Keratinocyte (primary cell): ENCODE measurements around the gene LAMP1. TPM values are rescaled to one million over a fixed set of nuclear protein-coding genes. Genes with fewer than 3 reads are reported as not detected.

ENCODE experiments used
- DNase-seq: peaks from one replicate; pipeline ENCODE4 v3.0.0-alpha.2; 2011; ENCODE audit warnings: low read depth, missing footprints, low spot score
- FAIRE-seq: peaks from 2 replicates; lab custom pipeline; 2011; peaks lifted over from hg19 to GRCh38; lab: Jason Lieb, UNC
- H2AFZ ChIP-seq: 2 replicates; pipeline ENCODE4 v1.6.0; 2012; ENCODE audit warnings: low read length, control low read depth, inconsistent platforms; ENCODE audit not compliant: control insufficient read depth
- H3K27ac ChIP-seq: 2 replicates; pipeline ENCODE4 v1.5.1; 2011; ENCODE audit warnings: low read length; ENCODE audit not compliant: control insufficient read depth, insufficient read depth
- H3K27me3 ChIP-seq: 3 replicates; pipeline ENCODE4 v1.6.0; 2011; ENCODE audit warnings: low read length; ENCODE audit not compliant: control insufficient read depth, insufficient read depth; ENCODE audit errors: extremely low read depth
- H3K36me3 ChIP-seq, 2 experiments: 2 replicates in 1 of 2; 3 replicates in 1 of 2; pipeline ENCODE4 v1.5.1; 2011; ENCODE audit warnings: low read length in 2 of 2, mild to moderate bottlenecking in 1 of 2; ENCODE audit not compliant: control insufficient read depth in 2 of 2, insufficient read depth in 2 of 2; ENCODE audit errors: extremely low read depth in 1 of 2
- H3K4me1 ChIP-seq: 3 replicates; pipeline ENCODE4 v1.5.1; 2011; ENCODE audit warnings: low read length; ENCODE audit not compliant: control insufficient read depth, insufficient read depth; ENCODE audit errors: extremely low read depth
- H3K4me2 ChIP-seq: 3 replicates; pipeline ENCODE4 v1.6.0; 2011; ENCODE audit warnings: low read depth, low read length; ENCODE audit not compliant: control insufficient read depth, insufficient read depth; ENCODE audit errors: extremely low read depth
- H3K4me3 ChIP-seq, 3 experiments: fragments of 200-600 bp in 1 of 3; sonication (generic) in 1 of 3; 2 replicates in 2 of 3; 3 replicates in 1 of 3; pipeline ENCODE4 v1.5.1; 2011 to 2016; ENCODE audit warnings: low read length in 3 of 3, mild to moderate bottlenecking in 3 of 3, control low read depth in 2 of 3, inconsistent platforms in 1 of 3, low read depth in 1 of 3, mixed read lengths in 1 of 3, mixed run types in 1 of 3, moderate library complexity in 1 of 3; ENCODE audit not compliant: control insufficient read depth in 2 of 3, insufficient read depth in 2 of 3; ENCODE audit errors: extremely low read depth in 1 of 3
- H3K79me2 ChIP-seq: 2 replicates; pipeline ENCODE4 v1.6.0; 2012; ENCODE audit warnings: low read length; ENCODE audit not compliant: control insufficient read depth, insufficient read depth
- H3K9ac ChIP-seq: 3 replicates; pipeline ENCODE4 v1.6.0; 2011; ENCODE audit warnings: low read length; ENCODE audit not compliant: control insufficient read depth, insufficient read depth; ENCODE audit errors: extremely low read depth
- H3K9me1 ChIP-seq: 3 replicates; pipeline ENCODE4 v1.6.0; 2011; ENCODE audit warnings: low read length; ENCODE audit not compliant: control insufficient read depth, insufficient read depth; ENCODE audit errors: extremely low read depth
- H3K9me3 ChIP-seq: 2 replicates; pipeline ENCODE4 v1.5.1; 2012; ENCODE audit warnings: low read depth, low read length; ENCODE audit not compliant: control insufficient read depth
- H4K20me1 ChIP-seq: 3 replicates; pipeline ENCODE4 v1.6.0; 2011; ENCODE audit warnings: low read length; ENCODE audit not compliant: control insufficient read depth, insufficient read depth; ENCODE audit errors: extremely low read depth
- CTCF ChIP-seq, 3 experiments: IDR thresholded peaks in 1 of 3; conservative IDR thresholded peaks in 1 of 3; optimal IDR thresholded peaks in 1 of 3; 2 replicates in 2 of 3; 3 replicates in 1 of 3; pipeline versions ENCODE3 to v1.5.1; 2011; ENCODE audit warnings: low read length in 3 of 3, mild to moderate bottlenecking in 3 of 3, moderate library complexity in 2 of 3, control low read depth in 1 of 3, inconsistent platforms in 1 of 3; ENCODE audit not compliant: insufficient read depth in 2 of 3; ENCODE audit errors: extremely low read depth in 1 of 3
- EZH2 ChIP-seq: IDR thresholded peaks from one replicate; pipeline ENCODE4 v1.6.1; 2012; ENCODE audit warnings: inconsistent platforms, mild to moderate bottlenecking, low read length, moderate library complexity
- dilution Hi-C: fragments of 300-500 bp; cut with MboI; formaldehyde crosslinking; loops from one replicate; pipeline ENCODE4 v1.7.0; 2020; ENCODE audit warnings: low sequenced_read_pairs; ENCODE audit not compliant: extremely low pct_ligation_motif_present
- polyA plus RNA-seq, 5 experiments: library from polyadenylated mRNA; depleted of rRNA in 3 of 5; stranded (reverse) in 3 of 5; stranded (forward) in 1 of 5; unstranded in 1 of 5; fragments of >200 nt; gene quantifications; 1 replicate in 1 of 5; 2 replicates in 3 of 5; 3 replicates in 1 of 5; pipeline versions ENCODE4 v1.2.1 to v1.2.3, GENCODE V29; 2011 to 2012; ENCODE audit warnings: missing spikeins in 2 of 5, low read depth in 1 of 5, low replicate concordance in 1 of 5

Gene LAMP1
- polyA plus RNA-seq, 1 donor (not counting 4 experiments of a cell fraction or from before 2014, with no cell fraction given): 202 TPM

GRCh38 chr13:113329656-113330312 lies 32.7 kb downstream of the LAMP1 start:
- Histone ChIP-seq H2AFZ (no peak overlapping the region), H3K9me1 (no peaks in the 10 kb centered on the region), H3K27ac (no peak overlapping the region), H3K4me2 (no peak overlapping the region), H3K27me3 (no peaks in the 10 kb centered on the region), H3K9me3 (no peaks in the 10 kb centered on the region), H3K4me1 (peaks cover 6% of the 10 kb centered on the region), H3K79me2 (no peaks in the 10 kb centered on the region), H3K9ac (no peak overlapping the region), H4K20me1 (no peaks in the 10 kb centered on the region), H3K36me3 (no peaks in the 10 kb centered on the region), H3K4me3 (no peak overlapping the region)
- FAIRE-seq (no peak), DNase-seq (no peak)
- TF ChIP-seq EZH2 (no peak), CTCF (optimal IDR thresholded peaks at IDR 0.05 in 1 of 3, IDR thresholded peaks at IDR 0.05 in 1 of 3, conservative IDR thresholded peaks at IDR 0.05 in 1 of 3; ENCODE audit: extremely low read depth in 1 of 3, insufficient read depth in 2 of 3, low read length in 3 of 3) (no peak)
- dilution Hi-C loops: no loop called here

- Histone ChIP-seq H3K79me2 (no peaks in the 10 kb centered on the region), H3K9ac (no peak overlapping the region), H3K9me3 (no peaks in the 10 kb centered on the region), H3K9me1 (no peaks in the 10 kb centered on the region), H2AFZ (no peak overlapping the region), H3K36me3 (no peaks in the 10 kb centered on the region), H3K4me3 (no peak overlapping the region), H3K27me3 (no peaks in the 10 kb centered on the region), H3K4me1 (peaks cover 6% of the 10 kb centered on the region), H4K20me1 (no peaks in the 10 kb centered on the region), H3K4me2 (no peak overlapping the region), H3K27ac (no peak overlapping the region)
- FAIRE-seq (no peak), DNase-seq (no peak)
- dilution Hi-C loops: no loop called here
- TF ChIP-seq CTCF (optimal IDR thresholded peaks at IDR 0.05 in 1 of 3, IDR thresholded peaks at IDR 0.05 in 1 of 3, conservative IDR thresholded peaks at IDR 0.05 in 1 of 3; ENCODE audit: extremely low read depth in 1 of 3, insufficient read depth in 2 of 3, low read length in 3 of 3): no peak
- no peak for TF ChIP-seq EZH2
Observed at GRCh38 chr13:113332615-113333014, 35.6 kb downstream of the LAMP1 start.
